ENCODE results near the gene UNC5C.

DNA sequence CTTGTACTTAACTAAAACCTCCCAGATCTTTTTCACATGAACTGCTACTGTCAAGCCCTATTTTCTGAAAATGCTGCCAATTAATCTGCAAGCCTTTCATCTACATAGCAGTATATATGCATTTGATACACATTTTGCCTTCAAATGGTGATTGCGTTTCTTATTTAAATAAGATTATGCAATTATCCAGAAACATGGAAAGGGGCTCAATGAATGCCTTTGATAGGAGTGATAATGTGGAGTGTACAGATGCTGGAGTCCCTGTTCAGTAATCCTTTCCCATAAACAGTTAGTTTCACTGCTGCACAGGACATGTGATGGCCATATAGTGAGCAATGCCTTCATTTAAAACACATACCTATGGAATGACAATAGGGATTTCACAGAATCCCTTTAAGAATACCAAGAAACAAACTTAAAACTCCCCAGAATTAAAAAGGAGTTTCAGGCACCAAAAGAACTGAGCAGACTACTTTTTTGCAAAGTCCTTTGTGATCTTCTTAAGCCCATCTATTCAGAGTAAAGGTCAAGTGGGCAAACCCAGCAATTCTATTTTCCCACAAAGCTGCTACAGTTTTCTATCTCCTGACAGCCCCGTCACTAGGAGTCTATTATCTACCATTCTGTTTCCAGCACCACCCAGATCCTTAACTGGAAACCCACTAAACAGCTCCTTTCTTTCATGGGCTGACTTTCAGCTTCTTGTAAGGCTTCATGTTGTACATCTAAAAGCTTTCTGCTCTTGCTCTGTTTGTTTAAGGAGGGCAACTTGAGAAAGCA is 120.3 kb downstream of the UNC5C start:
- no peak for TF ChIP-seq CTCF (conservative IDR thresholded peaks at IDR 0.05; ENCODE audit: low read length)
- TF ChIP-seq EZH2phosphoT487 (IDR thresholded peaks at IDR 0.05; ENCODE audit: borderline replicate concordance, low read depth, low read length), result no peak
